Amniotic epithelial cell (primary cell): Measurements from ENCODE around the gene RGS7.

ENCODE experiments used
- DNase-seq: peaks from one replicate; pipeline ENCODE4 v3.0.0-alpha.2; 2010; ENCODE audit warnings: low read depth

Gene RGS7

DNA sequence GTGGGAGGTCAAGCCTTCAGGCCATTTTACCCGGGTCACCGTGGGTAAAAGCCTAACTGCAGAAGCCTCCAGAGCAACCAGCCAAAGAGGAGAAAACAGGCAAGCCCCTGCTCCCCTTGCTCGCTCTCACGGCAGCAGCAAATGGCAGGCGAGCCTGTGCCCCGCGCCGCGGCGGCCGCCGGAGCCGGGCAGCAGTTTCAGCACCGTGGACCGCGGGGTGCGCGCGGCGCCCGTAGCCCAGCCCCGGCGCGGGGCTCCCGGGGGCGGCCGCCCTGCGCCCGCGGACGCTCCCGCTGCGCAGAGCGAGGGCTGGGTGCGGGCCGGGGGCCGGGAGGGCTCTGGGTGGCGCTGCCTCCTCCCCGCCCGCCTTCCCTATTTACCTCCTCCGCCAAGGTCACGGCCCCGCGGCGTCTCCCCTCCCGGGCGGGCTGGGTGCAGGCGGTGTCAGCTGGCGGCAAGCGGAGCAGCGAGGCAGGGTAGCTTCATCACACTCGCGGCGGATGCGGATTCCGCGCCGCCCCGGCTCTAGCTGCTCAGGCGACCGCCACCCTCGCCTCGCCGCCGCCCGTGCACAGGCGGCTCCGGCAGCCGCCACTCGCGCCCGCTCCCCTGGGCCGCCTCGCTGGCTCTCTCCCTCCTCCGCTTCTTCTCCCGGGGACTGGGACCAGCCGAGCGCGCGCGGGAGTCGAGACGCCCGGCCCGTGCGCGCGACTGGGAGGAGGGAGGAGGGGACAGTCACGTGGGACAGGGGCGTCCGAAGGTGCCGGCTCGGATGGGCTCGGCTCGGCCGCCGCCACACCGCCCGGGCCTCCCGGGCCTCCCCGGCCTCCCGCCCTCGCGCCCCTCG lies at the start of gene RGS7:
Gene RGS7 (minus strand): TSS at position 687 of the 847 bp plus-strand sequence.
- peak; percentile 22 for DNase-seq

DNA sequence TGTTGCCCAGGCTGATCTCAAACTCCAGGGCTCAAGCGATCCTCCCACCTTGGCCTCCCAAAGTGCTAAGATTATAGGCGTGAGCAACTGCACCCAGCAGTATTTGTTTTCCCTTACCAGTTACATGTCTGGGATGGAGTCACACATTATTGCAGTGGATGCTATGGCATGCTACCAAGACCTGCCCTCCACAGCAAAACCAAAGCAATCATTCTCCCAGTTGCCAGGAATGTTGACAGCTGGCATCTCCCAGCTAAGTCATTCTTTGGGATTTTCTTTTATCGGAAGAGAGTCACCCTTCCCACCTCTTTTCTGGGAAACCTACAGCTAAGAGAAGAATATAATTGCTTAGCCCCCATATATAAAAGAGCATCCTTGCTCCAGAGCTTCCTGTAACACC lies 49.4 kb upstream of the RGS7 start:
- DNase-seq = no peak

DNA sequence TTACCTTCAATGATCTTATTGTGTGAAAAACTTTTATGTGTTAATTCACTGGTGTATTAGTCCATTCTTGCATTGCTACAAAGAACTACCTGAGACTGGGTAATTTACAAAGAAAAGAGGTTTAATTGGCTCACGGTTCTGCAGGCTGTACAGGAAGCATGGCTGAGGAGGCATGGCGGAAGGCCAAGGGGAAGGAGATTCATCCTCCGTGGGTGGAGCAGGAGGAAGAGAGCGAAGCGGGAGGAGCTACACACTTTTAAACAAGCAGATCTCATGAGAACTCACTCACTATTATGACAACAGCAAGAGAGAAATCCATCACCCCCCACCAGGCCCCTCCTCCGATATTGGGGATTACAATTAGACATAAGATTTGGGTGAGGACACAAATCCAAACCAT lies 44.2 kb upstream of the RGS7 start:
- no peak for DNase-seq

DNA sequence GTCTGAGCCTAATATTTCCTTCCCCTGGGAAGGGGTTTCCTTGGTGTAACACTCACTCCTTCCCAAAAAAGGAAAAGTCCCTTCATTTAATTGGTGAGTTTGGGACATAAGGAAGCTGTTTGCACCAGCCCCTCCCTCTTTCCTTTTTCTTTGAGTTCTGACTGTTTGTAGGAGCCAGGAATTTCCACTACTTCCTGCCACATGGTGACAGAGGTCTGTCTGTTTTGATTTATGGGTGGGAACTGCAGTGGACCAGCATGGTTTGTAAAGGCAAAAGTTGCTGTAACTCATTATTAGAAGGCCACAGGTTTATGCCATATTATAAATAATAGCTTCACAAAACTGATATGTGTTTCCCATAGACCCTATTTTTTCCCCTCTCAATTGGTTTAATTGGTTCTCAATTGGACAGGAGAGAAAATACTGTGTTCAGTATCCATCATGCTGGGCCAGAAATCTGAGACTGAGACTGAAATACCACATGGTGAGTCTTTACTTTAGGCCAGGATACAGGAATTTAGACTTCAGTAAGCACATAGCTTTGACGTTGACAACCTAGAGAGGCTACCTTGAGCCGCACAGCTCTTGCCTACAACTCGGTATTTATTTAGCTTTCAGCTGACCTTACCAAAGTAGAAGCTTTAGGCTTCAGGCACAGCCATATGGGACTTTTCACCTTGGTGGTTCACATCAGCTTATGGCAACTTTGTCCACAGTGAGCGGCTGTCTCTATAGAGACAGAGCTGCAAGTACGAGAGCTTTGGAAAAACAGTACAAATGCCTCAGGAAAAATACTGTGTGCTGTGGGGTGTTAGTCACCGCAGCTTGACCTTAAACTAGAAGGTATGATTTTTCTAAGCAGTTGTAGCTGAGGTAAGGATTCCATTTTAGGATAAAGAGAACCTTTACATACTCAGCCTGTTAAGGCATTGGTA lies 40.0 kb upstream of the RGS7 start:
- no peak for DNase-seq

DNA sequence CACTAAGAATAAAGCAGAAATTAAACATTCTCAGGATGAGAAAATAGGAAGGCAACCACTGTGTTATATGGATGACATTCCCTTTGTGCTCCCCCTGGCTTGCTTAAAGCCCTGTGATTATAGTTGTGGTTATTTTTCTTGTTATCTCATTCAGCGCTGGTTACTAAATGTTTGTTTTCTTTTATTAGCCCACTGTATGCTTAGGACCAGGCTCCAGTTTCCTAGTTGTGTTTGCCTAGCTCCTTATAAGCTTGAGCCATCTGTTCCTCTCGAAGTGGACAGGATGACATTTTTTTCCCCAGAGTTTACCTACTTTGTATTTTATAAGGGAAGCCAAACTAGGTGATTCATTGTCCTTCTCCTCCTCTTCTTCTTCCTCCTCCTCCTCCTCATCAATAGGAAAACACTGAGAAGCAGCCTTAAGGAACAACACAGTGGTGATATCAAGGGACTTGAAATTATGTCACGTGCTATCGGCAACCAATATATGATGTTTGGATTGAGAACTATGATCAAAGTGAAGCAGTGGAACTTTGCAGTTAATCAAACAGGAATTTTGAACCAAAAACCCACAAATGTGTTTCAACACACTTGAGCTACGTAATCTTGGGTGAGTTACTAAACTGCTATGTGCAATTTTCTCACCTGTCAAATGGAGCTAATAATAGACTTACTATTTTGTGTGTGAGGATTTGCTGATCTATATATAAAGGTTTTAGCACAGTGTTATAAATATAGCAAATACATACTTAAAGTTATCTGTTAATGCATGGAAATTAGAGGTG lies 35.1 kb upstream of the RGS7 start:
- DNase-seq = no peak

DNA sequence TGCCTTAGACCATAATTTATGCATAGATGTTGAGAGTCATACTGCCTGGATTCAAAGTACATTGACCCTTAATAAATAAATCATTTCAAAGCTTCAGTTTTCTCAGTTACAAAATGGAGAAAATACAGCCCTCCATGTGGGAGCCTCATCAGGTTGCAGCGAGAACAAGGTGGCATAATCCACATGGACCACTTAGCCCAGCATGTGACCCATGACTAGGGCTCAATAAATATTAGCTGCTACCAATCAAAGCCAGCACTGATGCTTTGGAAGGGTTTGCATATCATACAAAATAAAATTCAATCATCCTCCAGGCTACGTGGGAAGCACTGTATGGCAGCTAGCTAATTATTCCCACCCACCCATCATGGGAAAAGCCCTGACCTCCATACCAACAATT lies 33.5 kb upstream of the RGS7 start:
- no peak for DNase-seq

DNA sequence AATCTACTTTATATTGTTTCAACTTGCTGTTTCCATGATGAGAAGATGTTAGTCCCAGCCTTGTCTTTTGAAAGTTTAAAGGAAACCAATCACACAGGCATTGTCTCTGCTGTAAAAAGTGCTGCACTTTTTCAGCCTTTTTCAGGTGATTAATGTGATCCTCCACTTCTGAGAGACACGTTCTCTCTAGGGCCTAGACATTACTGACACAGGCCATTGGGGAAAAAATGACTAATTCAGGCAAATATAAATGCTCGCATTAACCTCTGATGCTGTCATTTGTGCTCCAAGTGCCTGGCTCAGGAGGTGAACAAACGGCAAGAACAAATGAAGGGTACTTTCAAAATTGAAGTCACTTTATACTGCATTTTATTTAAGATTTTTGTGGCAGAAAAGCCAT lies 32.4 kb upstream of the RGS7 start:
- DNase-seq = no peak

DNA sequence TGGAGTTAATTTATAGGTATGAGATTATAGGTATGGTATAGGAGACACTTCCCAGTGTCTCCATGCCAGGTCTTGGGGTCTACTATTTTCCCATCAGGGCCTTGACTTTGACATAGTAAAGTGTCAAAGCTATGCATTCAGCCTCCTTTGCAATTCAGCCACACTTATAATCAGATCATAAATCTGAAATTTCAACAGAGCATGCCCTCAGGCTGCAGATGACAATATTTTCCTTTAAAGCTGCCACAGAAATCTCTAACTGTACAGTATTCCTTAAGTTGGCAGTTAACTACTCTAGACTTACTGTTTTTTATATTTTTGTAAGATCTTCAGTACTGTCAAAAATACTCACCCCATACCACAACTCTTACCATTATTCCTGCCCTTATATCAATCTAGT lies 30.2 kb upstream of the RGS7 start:
- DNase-seq = no peak

DNA sequence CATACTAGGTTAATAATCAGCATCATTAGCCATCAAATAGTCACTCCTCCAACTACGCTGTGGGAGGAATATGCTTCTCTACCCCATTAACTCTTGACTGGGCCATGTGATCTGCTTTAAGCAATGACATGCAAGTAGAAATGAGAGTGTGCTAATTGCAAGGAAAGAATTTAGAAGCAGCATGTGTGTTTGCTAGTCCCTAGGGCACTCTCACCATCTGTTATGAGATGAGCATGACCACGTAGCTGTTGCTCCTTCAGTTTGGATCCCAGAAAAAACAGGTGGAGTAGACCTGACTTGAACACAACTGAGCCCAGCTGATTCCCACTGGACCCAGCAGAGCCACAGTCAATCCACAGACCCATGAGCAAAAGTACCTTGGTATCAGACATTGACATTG lies 19.7 kb upstream of the RGS7 start:
- no peak for DNase-seq

DNA sequence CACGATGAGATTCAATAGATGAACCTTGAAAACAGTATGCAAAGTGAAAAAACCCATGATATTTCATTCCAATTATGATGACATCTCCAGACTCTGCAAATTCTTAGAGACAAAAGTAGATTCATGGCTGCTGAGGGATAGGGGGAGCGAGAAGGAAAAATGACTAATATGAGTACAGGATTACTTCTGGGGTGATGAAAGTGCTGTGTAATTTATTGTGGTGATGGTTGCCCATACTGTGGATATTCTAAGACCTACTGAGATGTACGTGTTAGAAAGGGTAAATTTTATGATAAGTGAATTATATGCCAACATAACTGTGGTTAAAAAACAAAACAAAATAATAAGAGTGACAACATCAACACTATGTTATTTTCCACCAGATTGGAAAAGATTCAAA lies 18.9 kb upstream of the RGS7 start:
- DNase-seq = no peak

DNA sequence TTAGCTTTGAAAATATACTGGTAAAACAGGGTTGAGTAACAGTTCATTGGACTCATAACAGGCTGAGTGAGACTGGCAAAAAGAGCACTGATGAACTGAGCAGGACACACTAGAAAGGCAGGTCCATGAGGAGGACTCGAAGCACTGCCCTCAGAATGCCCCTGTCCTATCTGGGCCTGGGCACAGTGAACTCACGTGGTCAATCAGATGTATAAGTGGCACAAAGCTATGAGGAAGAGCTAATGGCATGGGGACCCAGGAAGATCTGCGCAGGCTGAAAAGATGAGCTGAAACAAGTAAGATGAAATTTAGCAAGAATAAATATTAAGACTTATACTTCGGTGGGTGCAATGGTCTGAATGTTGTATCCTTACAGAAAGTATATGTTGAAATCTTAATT lies 9.2 kb upstream of the RGS7 start:
- no peak for DNase-seq

DNA sequence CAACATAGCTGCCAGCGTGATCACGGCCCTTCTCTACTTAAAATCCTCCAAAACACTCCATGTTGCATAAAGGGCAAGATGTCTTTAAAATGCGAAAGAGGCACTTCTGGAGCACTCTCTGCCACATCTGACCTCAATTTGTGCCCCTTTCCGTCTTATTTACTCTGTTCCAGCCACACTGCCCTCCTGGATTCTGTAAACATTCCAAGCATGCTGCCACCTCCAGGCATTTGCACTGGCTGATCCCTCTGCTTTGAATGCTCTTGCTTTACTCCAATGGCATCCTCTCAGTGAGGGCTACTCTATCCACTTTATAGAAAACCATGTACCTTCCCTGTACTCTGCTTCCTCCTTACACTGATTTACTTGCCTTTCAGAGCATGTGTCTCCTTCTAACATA lies 5.3 kb upstream of the RGS7 start:
- DNase-seq = no peak

DNA sequence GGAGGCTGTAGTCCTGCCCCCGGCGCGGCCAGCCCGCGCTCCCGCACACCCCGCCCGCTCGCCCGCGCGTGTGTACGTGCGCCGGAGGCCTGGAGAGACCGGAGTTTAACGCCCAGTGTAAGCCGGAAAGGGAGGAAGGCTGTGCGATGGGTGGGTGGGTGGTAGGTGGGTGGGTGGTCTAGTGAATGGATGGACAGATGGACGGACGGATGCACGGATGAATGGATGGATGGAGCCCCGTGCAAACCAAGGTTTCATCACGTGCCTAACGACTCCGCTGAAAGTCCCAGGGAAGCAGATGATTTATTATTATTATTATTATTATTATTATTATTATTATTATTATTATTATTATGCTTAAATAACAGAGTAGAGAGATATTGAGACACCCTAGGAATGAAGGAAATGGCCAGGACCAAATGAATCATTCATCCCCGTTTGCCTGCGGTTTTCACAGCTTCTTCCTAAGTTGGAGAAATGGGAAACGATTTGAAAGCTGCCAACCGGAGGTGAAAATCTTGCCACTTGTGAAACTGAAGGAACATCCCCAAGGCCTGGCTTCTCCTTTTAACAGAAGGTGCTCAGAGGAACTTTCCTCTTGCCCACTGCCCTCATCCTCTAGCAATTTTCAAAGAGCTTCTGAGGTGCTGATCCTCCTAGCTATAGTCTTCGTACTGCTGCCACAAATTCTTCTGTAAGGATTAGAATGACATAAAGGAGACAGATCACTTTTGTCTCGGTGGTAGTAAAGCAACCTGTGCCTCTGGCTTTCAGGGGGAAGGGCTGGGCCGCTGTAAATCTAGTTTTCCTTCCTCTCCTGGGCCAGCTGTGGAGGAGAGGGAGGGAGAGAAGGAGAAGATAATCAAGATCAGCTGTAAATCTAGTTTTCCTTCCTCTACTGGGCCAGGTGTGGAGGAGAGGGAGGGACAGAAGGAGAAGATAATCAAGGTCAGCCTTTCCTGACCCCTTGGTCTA lies 648 bp upstream of the RGS7 start:
- peak; percentile 5 for DNase-seq

DNA sequence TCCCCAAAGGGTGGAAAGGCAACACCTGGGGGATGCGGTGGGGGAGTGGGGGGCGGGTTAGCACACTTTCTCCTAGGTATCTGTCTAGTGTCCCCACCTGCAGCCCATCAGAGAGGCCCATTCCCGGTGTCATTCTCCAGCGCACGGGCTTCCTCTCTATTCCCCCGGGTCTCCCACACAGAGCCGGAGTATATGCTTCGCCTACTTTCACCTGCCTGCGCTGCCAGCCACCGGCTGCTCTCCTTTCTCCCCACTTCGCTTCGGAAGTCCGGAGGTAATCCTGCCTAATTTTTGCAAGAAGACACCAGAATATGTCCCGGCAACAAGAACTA lies 852 bp downstream of the RGS7 start:
- no peak for DNase-seq

DNA sequence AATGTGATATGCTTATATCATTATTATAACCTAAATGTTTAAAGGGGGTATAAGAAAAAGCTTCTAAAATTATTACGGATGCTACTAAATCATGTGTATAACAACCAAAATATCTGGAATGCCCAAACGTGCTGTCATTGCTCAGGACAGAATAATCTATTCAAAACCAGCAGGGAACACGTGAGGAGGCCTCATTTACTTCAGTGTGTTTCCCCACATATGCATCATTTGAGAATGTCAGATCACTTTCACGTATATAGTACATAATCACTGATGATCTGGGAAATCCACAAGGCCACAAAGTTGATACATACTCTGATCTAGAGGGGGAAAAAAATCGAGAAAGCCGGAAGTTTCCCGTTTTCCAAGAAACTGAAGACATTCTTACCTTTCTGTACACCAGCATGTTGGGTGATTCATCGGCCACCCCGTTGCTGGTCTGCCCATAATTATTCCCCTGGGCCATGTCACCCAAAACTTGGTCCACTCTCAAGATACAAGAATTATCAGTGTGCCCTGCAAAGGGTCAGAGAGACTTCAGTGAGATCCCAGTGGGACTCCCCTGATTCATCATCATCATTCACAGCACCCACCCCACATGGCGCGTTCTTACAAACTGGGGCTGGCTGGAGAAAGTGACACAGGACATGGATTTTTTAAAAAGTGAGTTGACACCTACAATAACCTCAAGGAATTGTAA lies 1.5 kb downstream of the RGS7 start:
- DNase-seq = no peak

DNA sequence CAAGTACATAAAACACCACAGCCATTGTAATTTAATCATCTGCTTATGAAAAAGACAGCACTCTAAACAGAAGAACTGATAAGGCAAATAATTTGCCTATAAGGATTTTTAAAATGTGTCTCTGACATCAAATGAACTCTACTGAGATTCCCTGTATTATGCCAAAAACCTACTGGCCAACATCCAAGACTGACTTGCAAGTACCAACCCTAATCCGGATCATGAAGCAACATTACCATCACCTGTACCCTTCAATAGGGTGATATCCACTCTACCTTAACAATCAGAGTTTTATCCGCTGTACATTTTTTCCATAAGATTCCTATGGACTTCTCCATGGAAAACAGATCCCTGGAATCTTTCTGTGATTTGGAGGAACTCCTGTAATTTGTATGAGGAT lies 4.6 kb downstream of the RGS7 start:
- DNase-seq = no peak

DNA sequence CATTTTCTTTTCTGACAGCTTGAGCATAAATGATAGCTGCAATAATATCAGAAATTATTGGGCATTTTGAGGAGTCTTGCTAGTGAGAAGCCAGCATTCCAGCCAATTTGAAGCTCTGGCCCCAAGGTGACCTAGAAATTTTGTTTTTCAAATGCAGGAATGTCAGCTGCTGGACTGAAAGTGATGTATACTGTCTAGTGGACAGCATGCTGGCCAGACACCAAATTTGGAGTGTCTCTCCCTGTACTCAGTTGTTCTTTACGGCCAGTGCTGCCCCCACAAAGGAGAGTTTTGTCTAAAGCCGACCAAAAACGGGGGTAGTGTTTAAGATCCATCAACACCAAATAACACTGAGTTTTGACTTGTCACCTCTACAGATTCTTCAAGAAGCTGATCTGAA lies 5.2 kb downstream of the RGS7 start:
- no peak for DNase-seq

DNA sequence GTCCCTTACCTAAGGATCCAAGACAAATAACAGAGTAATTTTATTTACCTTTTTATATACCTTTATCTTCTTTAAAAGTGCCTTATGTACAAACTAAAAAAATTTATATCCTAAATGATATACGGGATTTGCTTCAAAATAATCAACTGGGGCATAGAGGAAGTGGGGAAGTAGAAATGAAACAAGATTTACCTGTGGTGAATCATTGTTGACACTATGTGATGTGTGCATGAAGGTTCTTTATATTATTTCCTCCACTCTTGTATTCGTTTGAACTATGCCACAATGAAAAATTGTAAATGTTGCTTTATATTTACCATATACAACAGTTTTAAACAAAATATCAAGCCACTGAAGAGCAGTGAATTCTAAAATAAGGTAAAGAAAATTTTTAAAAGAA lies 13.0 kb downstream of the RGS7 start:
- DNase-seq = no peak

DNA sequence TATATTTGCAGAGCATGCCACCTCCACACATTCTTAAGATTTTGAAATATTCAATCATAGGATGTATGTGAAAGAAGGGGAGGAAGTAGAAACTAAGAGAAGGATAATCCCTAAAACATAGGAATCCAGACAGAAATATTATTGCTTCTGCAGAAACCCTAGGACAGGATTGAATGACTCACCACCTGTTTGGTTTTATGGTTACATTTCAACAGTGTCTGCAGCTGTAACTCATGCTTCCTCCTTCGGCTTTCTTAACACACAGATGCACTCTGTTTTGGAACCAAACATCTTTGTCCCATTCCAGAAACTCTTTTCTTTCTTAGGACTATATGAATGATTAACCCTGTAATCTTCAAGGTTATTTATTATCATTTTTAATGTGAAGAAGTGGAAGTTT lies 20.7 kb downstream of the RGS7 start:
- no peak for DNase-seq

DNA sequence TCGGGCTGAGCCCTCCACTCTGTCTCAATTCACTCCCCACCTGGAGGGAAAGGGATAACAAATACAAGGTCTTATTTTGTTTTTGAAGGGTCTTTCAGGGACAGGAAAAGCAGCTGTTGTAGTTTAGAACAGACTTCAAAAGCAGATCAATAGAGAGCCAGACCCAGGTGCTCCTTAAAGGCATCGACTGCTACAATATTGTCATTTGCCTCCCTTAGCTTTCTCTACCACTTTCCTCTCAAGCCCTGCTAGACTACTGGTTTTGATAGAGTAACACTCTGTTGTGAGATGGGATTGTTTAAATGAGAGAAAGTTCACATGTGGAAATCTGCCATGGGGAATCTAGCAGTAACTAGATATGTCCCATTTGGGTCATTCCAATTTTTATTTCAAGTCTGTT lies 24.0 kb downstream of the RGS7 start:
- no peak for DNase-seq

DNA sequence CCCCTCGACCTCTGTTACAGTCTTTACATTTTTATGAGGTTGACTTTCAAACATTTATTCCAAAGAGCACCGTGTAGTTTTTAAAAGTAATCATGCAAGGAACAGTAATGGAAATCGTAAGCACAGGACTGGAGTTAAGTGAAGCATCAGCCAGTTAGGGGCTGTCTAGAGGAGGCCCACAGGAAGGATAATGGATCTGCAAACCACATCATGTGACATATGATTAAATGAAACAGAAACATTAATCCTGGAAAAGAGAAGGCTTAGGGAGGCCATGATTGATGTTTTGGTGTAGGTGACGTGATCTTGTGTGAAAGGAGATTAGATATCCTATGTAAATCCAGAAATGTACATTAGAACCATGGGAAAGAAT lies 25.0 kb downstream of the RGS7 start:
- no peak for DNase-seq
